Keratinocyte (primary cell): ENCODE measurements around the gene MRPL9. TPM values are rescaled to one million over a fixed set of nuclear protein-coding genes. Genes with fewer than 3 reads are reported as not detected.

ENCODE experiments used
- DNase-seq: peaks from one replicate; pipeline ENCODE4 v3.0.0-alpha.2; 2011; ENCODE audit warnings: low read depth, missing footprints, low spot score
- FAIRE-seq: peaks from 2 replicates; lab custom pipeline; 2011; peaks lifted over from hg19 to GRCh38; lab: Jason Lieb, UNC
- H2AFZ ChIP-seq: 2 replicates; pipeline ENCODE4 v1.6.0; 2012; ENCODE audit warnings: low read length, control low read depth, inconsistent platforms; ENCODE audit not compliant: control insufficient read depth
- H3K27ac ChIP-seq: 2 replicates; pipeline ENCODE4 v1.5.1; 2011; ENCODE audit warnings: low read length; ENCODE audit not compliant: control insufficient read depth, insufficient read depth
- H3K27me3 ChIP-seq: 3 replicates; pipeline ENCODE4 v1.6.0; 2011; ENCODE audit warnings: low read length; ENCODE audit not compliant: control insufficient read depth, insufficient read depth; ENCODE audit errors: extremely low read depth
- H3K36me3 ChIP-seq, 2 experiments: 2 replicates in 1 of 2; 3 replicates in 1 of 2; pipeline ENCODE4 v1.5.1; 2011; ENCODE audit warnings: low read length in 2 of 2, mild to moderate bottlenecking in 1 of 2; ENCODE audit not compliant: control insufficient read depth in 2 of 2, insufficient read depth in 2 of 2; ENCODE audit errors: extremely low read depth in 1 of 2
- H3K4me1 ChIP-seq: 3 replicates; pipeline ENCODE4 v1.5.1; 2011; ENCODE audit warnings: low read length; ENCODE audit not compliant: control insufficient read depth, insufficient read depth; ENCODE audit errors: extremely low read depth
- H3K4me2 ChIP-seq: 3 replicates; pipeline ENCODE4 v1.6.0; 2011; ENCODE audit warnings: low read depth, low read length; ENCODE audit not compliant: control insufficient read depth, insufficient read depth; ENCODE audit errors: extremely low read depth
- H3K4me3 ChIP-seq, 3 experiments: fragments of 200-600 bp in 1 of 3; sonication (generic) in 1 of 3; 2 replicates in 2 of 3; 3 replicates in 1 of 3; pipeline ENCODE4 v1.5.1; 2011 to 2016; ENCODE audit warnings: low read length in 3 of 3, mild to moderate bottlenecking in 3 of 3, control low read depth in 2 of 3, inconsistent platforms in 1 of 3, low read depth in 1 of 3, mixed read lengths in 1 of 3, mixed run types in 1 of 3, moderate library complexity in 1 of 3; ENCODE audit not compliant: control insufficient read depth in 2 of 3, insufficient read depth in 2 of 3; ENCODE audit errors: extremely low read depth in 1 of 3
- H3K79me2 ChIP-seq: 2 replicates; pipeline ENCODE4 v1.6.0; 2012; ENCODE audit warnings: low read length; ENCODE audit not compliant: control insufficient read depth, insufficient read depth
- H3K9ac ChIP-seq: 3 replicates; pipeline ENCODE4 v1.6.0; 2011; ENCODE audit warnings: low read length; ENCODE audit not compliant: control insufficient read depth, insufficient read depth; ENCODE audit errors: extremely low read depth
- H3K9me1 ChIP-seq: 3 replicates; pipeline ENCODE4 v1.6.0; 2011; ENCODE audit warnings: low read length; ENCODE audit not compliant: control insufficient read depth, insufficient read depth; ENCODE audit errors: extremely low read depth
- H3K9me3 ChIP-seq: 2 replicates; pipeline ENCODE4 v1.5.1; 2012; ENCODE audit warnings: low read depth, low read length; ENCODE audit not compliant: control insufficient read depth
- H4K20me1 ChIP-seq: 3 replicates; pipeline ENCODE4 v1.6.0; 2011; ENCODE audit warnings: low read length; ENCODE audit not compliant: control insufficient read depth, insufficient read depth; ENCODE audit errors: extremely low read depth
- CTCF ChIP-seq, 3 experiments: IDR thresholded peaks in 1 of 3; conservative IDR thresholded peaks in 1 of 3; optimal IDR thresholded peaks in 1 of 3; 2 replicates in 2 of 3; 3 replicates in 1 of 3; pipeline versions ENCODE3 to v1.5.1; 2011; ENCODE audit warnings: low read length in 3 of 3, mild to moderate bottlenecking in 3 of 3, moderate library complexity in 2 of 3, control low read depth in 1 of 3, inconsistent platforms in 1 of 3; ENCODE audit not compliant: insufficient read depth in 2 of 3; ENCODE audit errors: extremely low read depth in 1 of 3
- EZH2 ChIP-seq: IDR thresholded peaks from one replicate; pipeline ENCODE4 v1.6.1; 2012; ENCODE audit warnings: inconsistent platforms, mild to moderate bottlenecking, low read length, moderate library complexity
- dilution Hi-C: fragments of 300-500 bp; cut with MboI; formaldehyde crosslinking; loops from one replicate; pipeline ENCODE4 v1.7.0; 2020; ENCODE audit warnings: low sequenced_read_pairs; ENCODE audit not compliant: extremely low pct_ligation_motif_present
- polyA plus RNA-seq, 5 experiments: library from polyadenylated mRNA; depleted of rRNA in 3 of 5; stranded (reverse) in 3 of 5; stranded (forward) in 1 of 5; unstranded in 1 of 5; fragments of >200 nt; gene quantifications; 1 replicate in 1 of 5; 2 replicates in 3 of 5; 3 replicates in 1 of 5; pipeline versions ENCODE4 v1.2.1 to v1.2.3, GENCODE V29; 2011 to 2012; ENCODE audit warnings: missing spikeins in 2 of 5, low read depth in 1 of 5, low replicate concordance in 1 of 5

The MRPL9 gene
- polyA plus RNA-seq, 1 donor (not counting 4 experiments of a cell fraction or from before 2014, with no cell fraction given): 125 TPM

GRCh38 chr1:151760597-151761385 is 2.5 kb downstream of the MRPL9 start:
- dilution Hi-C loops: no loop called here
- H3K9me1 ChIP-seq: no peaks in the 10 kb centered on the region
- H2AFZ ChIP-seq: no peak overlapping the region
- H3K79me2 ChIP-seq: peaks cover 8% of the 10 kb centered on the region
- H3K27ac ChIP-seq: no peak overlapping the region
- H3K27me3 ChIP-seq: no peaks in the 10 kb centered on the region
- H3K4me1 ChIP-seq: peaks cover 36% of the 10 kb centered on the region
- no peaks in the 10 kb centered on the region for H3K9me3 ChIP-seq
- TF ChIP-seq EZH2: no peak
- no peak for TF ChIP-seq CTCF (optimal IDR thresholded peaks at IDR 0.05 in 1 of 3, IDR thresholded peaks at IDR 0.05 in 1 of 3, conservative IDR thresholded peaks at IDR 0.05 in 1 of 3; ENCODE audit: extremely low read depth in 1 of 3, insufficient read depth in 2 of 3, low read length in 3 of 3)
- no peaks in the 10 kb centered on the region for H4K20me1 ChIP-seq
- H3K36me3 ChIP-seq: peaks cover 11 to 15% of the 10 kb centered on the region in 2 experiments
- no peak overlapping the region for H3K4me2 ChIP-seq
- FAIRE-seq: no peak
- H3K9ac ChIP-seq: no peak overlapping the region
- DNase-seq: no peak
- H3K4me3 ChIP-seq: no peak overlapping the region

GRCh38 chr1:151759241-151759640 is 4.1 kb downstream of the MRPL9 start:
- no peaks in the 10 kb centered on the region for H3K9me3 ChIP-seq
- H3K79me2 ChIP-seq: peaks cover 8% of the 10 kb centered on the region
- DNase-seq (no peak), FAIRE-seq (no peak)
- H3K4me2 ChIP-seq: no peak overlapping the region
- H3K9ac ChIP-seq: no peak overlapping the region
- H3K27me3 ChIP-seq: no peaks in the 10 kb centered on the region
- H3K9me1 ChIP-seq: no peaks in the 10 kb centered on the region
- peaks cover 33% of the 10 kb centered on the region for H3K4me1 ChIP-seq
- dilution Hi-C loops: no loop called here
- no peaks in the 10 kb centered on the region for H4K20me1 ChIP-seq
- TF ChIP-seq CTCF (optimal IDR thresholded peaks at IDR 0.05 in 1 of 3, IDR thresholded peaks at IDR 0.05 in 1 of 3, conservative IDR thresholded peaks at IDR 0.05 in 1 of 3; ENCODE audit: extremely low read depth in 1 of 3, insufficient read depth in 2 of 3, low read length in 3 of 3): no peak
- no peak for TF ChIP-seq EZH2
- H2AFZ ChIP-seq: no peak overlapping the region
- H3K36me3 ChIP-seq: peaks cover 11 to 18% of the 10 kb centered on the region in 2 experiments
- H3K4me3 ChIP-seq: no peak overlapping the region
- H3K27ac ChIP-seq: no peak overlapping the region
